GM23248 (cell line): ENCODE data around the gene KCNA2.

Source experiments
- EZH2 ChIP-seq: fragments of 200-600 bp; sonication (generic); IDR thresholded peaks from 2 replicates; pipeline ENCODE4 v1.6.1; 2018; ENCODE audit warnings: antibody characterized with exemption, mild to moderate bottlenecking; ENCODE audit not compliant: insufficient read depth, poor library complexity, severe bottlenecking
- EZH2phosphoT487 ChIP-seq: fragments of 200-600 bp; sonication (generic); IDR thresholded peaks from 2 replicates; pipeline ENCODE4 v1.6.1; 2018; ENCODE audit warnings: antibody characterized with exemption, moderate library complexity, mild to moderate bottlenecking, low read depth; ENCODE audit not compliant: insufficient read depth

- TF ChIP-seq EZH2 (no peak), EZH2phosphoT487 (no peak)
Measured at GRCh38 chr1:110620250-110620615, 14.1 kb upstream of the KCNA2 start.
